Esophagus muscularis mucosa (tissue), 4 donors: ENCODE measurements around the gene VWDE. TPM values are rescaled to one million over a fixed set of nuclear protein-coding genes. Genes with fewer than 3 reads are reported as not detected.
"Not testable (repeated sequence)": the region's sequence is repeated elsewhere in the genome, so short reads cannot be mapped to it uniquely, and the experiment has no call there.

ENCODE experiments used
- DNase-seq: peaks from one replicate; pipeline ENCODE4 v3.0.0-alpha.2; 2017; ENCODE audit errors: extremely low spot score
- H3K27ac ChIP-seq, 4 donors: fragments of 200-600 bp; sonication (generic); replicated peaks in 1 of 4; 1 replicate in 3 of 4; 2 replicates in 1 of 4; pipeline ENCODE4 v1.5.1; 2016 to 2019; ENCODE audit warnings: mild to moderate bottlenecking in 1 of 4
- H3K27me3 ChIP-seq, 4 donors: fragments of 200-600 bp; sonication (generic); one replicate each; pipeline versions ENCODE4 v1.5.1 to v1.6.0; 2016 to 2019
- H3K36me3 ChIP-seq, 4 donors: fragments of 200-600 bp; sonication (generic); one replicate each; pipeline ENCODE4 v1.5.1; 2016 to 2019
- H3K4me1 ChIP-seq, 4 donors: fragments of 200-600 bp; sonication (generic); one replicate each; pipeline ENCODE4 v1.5.1; 2016 to 2019
- H3K4me3 ChIP-seq, 4 donors: fragments of 200-600 bp; sonication (generic); 1 replicate in 2 of 4; 2 replicates in 2 of 4; pipeline ENCODE4 v1.5.1; 2016 to 2019; ENCODE audit warnings: mild to moderate bottlenecking in 4 of 4, moderate library complexity in 1 of 4
- H3K9me3 ChIP-seq, 4 donors: fragments of 200-600 bp; sonication (generic); 1 replicate in 3 of 4; 2 replicates in 1 of 4; pipeline ENCODE4 v1.5.1; 2016 to 2019
- EP300 ChIP-seq: sonication (generic); formaldehyde crosslinking; IDR thresholded peaks from one replicate; pipeline ENCODE4 v1.6.1; 2017; ENCODE audit warnings: antibody characterized with exemption
- POLR2A ChIP-seq: fragments of 450-650 bp; IDR thresholded peaks from one replicate; pipeline ENCODE4 v1.6.1; 2017; ENCODE audit warnings: antibody characterized with exemption, moderate library complexity, mild to moderate bottlenecking, low read depth
- POLR2AphosphoS5 ChIP-seq, 2 donors: sonication (generic); formaldehyde crosslinking; IDR thresholded peaks; one replicate each; pipeline ENCODE4 v1.6.1; 2017; ENCODE audit warnings: antibody characterized with exemption in 2 of 2
- WGBS: methylation state at CpG from one replicate; pipeline ENCODE4 v1.1.5; 2018; 5-methylcytosine and 5-hydroxymethylcytosine counted together
- intact Hi-C: fragments of 100-400 bp; cut with DNase I; formaldehyde crosslinking; loops from one replicate; pipeline ENCODE4 v1.15.1; 2023
- total RNA-seq, 4 donors: library from RNA; depleted of rRNA; stranded (reverse); fragments of >200 nt; gene quantifications; one replicate each; pipeline versions ENCODE4 v1.1.0 to v1.2.1, GENCODE V29; 2016
- TF ChIP-seq, protein P1 (sequence below), 3 experiments: fragments of 200-600 bp in 2 of 3; fragments of 450-650 bp in 1 of 3; sonication (generic) in 2 of 3; IDR thresholded peaks; one replicate each; pipeline ENCODE4 v1.5.1; 2017 to 2019; ENCODE audit warnings: antibody characterized with exemption in 3 of 3, mild to moderate bottlenecking in 2 of 3, moderate library complexity in 1 of 3

The VWDE gene
- total RNA-seq, result not detected

DNA sequence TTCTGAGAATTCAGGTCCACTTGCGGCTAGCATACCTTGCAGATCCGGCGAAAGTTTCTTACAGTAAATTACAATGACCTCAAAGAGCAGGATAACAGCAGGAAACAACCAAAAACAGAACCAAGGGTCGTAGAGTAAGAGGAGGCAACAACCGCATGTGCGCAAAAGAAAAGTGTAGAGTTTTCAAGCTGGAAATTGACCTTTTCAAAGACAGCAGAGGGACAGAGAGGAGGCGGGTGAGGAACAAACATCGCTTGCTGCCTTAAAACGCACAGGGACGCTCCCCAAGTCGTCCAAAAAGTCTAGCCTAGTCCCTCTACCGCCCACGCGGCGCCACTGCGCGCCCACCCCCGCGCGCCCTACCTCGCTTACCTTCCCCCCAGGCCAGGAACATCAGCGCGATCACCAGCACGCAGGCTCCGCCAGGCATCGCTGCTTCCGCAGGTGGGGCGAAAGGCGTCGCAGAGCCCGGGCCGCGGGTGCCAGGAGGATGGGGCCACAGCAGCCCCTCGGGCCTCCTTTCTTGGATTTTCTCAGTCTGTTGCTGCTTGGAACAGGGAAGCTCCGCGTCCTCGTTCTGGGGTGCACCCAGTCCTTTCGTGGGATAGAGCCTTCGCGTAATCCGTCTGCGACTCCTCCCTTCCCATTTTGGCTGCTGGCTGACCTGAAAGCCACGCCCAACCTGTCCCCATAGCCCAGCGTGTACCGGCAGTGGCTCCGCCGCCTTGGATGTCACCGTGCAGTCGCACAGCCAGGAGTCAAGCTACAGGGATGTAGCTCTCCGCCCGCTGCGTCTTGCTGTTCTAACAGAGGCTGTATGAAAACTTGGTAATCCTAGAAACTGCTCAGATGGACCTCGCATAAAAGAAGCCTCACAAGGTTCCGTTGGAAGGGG is at the start of gene VWDE:
Gene VWDE, minus strand, starts transcription at position 579 of the 895 bp plus-strand sequence. Its CDS starts 149 bp downstream, at position 430.
- peak within 1 kb of the TSS; percentile 39 to 57 (median 46) for H3K4me3 ChIP-seq
- H3K9me3 ChIP-seq, result no peaks in the 10 kb centered on the region
- intact Hi-C loops, result no loop called here
- H3K27ac ChIP-seq, result no peak within 1 kb of the TSS
- H3K27me3 ChIP-seq, result peaks cover 0 to 17% (median 6%) of the 10 kb centered on the region in 4 donors
- no peaks in the 10 kb centered on the region for H3K36me3 ChIP-seq
- TF ChIP-seq POLR2AphosphoS5 (IDR thresholded peaks at IDR 0.05), result no peak
- TF ChIP-seq EP300, result no peak
- TF ChIP-seq, protein P1, sequence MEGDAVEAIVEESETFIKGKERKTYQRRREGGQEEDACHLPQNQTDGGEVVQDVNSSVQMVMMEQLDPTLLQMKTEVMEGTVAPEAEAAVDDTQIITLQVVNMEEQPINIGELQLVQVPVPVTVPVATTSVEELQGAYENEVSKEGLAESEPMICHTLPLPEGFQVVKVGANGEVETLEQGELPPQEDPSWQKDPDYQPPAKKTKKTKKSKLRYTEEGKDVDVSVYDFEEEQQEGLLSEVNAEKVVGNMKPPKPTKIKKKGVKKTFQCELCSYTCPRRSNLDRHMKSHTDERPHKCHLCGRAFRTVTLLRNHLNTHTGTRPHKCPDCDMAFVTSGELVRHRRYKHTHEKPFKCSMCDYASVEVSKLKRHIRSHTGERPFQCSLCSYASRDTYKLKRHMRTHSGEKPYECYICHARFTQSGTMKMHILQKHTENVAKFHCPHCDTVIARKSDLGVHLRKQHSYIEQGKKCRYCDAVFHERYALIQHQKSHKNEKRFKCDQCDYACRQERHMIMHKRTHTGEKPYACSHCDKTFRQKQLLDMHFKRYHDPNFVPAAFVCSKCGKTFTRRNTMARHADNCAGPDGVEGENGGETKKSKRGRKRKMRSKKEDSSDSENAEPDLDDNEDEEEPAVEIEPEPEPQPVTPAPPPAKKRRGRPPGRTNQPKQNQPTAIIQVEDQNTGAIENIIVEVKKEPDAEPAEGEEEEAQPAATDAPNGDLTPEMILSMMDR (IDR thresholded peaks at IDR 0.05), result no peak
- no peak for TF ChIP-seq POLR2A
- DNase-seq, result no peak
- peaks cover 10 to 19% (median 11%) of the 10 kb centered on the region in 4 donors for H3K4me1 ChIP-seq
- WGBS, result 4% methylated on average over 33 of the region's 54 CpGs

DNA sequence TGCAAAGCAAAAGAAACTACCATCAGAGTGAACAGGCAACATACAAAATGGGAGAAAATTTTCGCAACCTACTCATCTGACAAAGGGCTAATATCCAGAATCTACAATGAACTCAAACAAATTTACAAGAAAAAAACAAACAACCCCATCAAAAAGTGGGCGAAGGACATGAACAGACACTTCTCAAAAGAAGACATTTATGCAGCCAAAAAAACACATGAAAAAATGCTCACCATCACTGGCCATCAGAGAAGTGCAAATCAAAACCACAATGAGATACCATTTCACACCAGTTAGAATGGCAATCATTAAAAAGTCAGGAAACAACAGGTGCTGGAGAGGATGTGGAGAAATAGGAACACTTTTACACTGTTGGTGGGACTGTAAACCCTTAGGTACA is 49.5 kb upstream of the VWDE start:
- WGBS, result 78% methylated on average over 2 of the region's 2 CpGs
- H3K4me1 ChIP-seq, intact Hi-C loops: not testable (repeated sequence)

DNA sequence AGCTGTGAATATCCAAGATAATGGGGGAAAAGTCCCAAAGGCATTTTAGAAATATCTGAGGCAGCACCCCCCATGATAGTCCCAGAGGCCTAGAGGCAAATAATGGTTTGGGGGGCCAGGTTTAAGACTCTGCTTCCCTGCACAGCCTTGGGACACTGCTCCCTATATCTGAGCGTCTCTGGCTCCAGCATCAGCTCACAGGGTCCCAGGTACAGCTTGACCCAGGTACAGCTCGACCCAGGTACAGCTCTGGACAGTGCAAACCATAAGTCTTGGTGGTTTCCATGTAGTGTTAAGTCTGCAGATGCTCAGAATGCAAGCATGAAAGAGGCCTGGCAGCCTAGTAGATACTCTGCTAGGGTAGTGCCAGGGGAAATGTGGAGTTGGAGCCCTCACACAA is 47.0 kb upstream of the VWDE start:
- H3K27ac ChIP-seq, result no peak overlapping the region
- H3K4me1 ChIP-seq, result no peaks in the 10 kb centered on the region
- TF ChIP-seq EP300 (no peak), POLR2A (no peak), POLR2AphosphoS5 (IDR thresholded peaks at IDR 0.05) (no peak)
- TF ChIP-seq, protein P1 (IDR thresholded peaks at IDR 0.05), result no peak
- intact Hi-C loops, result no loop called here
- no peaks in the 10 kb centered on the region for H3K36me3 ChIP-seq
- no peaks in the 10 kb centered on the region for H3K9me3 ChIP-seq
- H3K4me3 ChIP-seq, result no peak overlapping the region
- DNase-seq, result no peak
- no peaks in the 10 kb centered on the region for H3K27me3 ChIP-seq
- 64% methylated on average over 2 of the region's 2 CpGs for WGBS

More for the DNA sequence above, 49.5 kb upstream of the VWDE start:
- H3K4me3 ChIP-seq, H3K27ac ChIP-seq, H3K9me3 ChIP-seq, DNase-seq, H3K27me3 ChIP-seq, H3K36me3 ChIP-seq: not testable (repeated sequence)

DNA sequence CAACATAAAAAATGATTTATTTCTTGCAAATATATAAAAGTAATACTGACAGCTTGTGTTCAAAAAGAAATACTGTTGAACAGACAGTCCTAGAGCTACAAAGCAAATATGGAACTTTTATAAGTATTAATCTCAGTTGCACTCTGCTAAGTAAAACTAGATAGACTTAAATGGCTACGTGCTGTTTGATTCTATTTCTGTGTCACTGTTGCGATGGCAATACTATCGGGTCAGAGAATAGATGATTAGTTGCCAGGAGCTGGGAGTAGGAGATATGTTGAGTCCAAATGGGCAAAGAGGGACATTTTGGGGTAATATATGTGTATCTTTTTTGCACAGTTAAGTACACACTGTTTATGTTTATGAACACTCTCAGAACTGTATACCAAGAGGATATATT is 41.1 kb upstream of the VWDE start:
- no peaks in the 10 kb centered on the region for H3K9me3 ChIP-seq
- H3K36me3 ChIP-seq, result no peaks in the 10 kb centered on the region
- intact Hi-C loops, result no loop called here
- DNase-seq, result no peak
- WGBS, result 82% methylated on average over 3 of the region's 3 CpGs
- no peaks in the 10 kb centered on the region for H3K4me1 ChIP-seq
- no peaks in the 10 kb centered on the region for H3K27me3 ChIP-seq
- H3K4me3 ChIP-seq, result no peak overlapping the region
- TF ChIP-seq EP300 (no peak), POLR2AphosphoS5 (IDR thresholded peaks at IDR 0.05) (no peak), POLR2A (no peak)
- TF ChIP-seq, protein P1 (IDR thresholded peaks at IDR 0.05), result no peak
- no peak overlapping the region for H3K27ac ChIP-seq

DNA sequence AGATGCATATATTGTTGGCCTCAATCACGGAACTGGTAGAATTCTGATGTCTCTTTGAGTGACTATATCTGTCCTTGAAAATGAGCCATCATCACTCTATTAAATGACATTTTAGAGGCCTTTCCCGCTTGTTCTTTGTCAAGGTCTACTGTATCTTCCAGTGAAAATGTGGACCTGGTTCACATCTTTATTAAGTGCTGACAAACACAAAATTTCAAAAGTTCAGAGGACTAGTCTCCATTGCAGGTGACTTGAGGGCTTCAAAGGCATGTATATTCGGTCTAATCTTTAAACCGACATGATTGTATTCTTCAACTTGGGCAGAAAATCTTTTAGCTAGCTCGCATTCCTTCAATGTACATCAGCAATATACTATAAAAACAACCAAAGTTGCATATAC is 36.6 kb upstream of the VWDE start:
- H3K4me3 ChIP-seq, result no peak overlapping the region
- no peaks in the 10 kb centered on the region for H3K9me3 ChIP-seq
- no peak for DNase-seq
- TF ChIP-seq POLR2AphosphoS5 (IDR thresholded peaks at IDR 0.05) (no peak), EP300 (no peak), POLR2A (no peak)
- TF ChIP-seq, protein P1 (IDR thresholded peaks at IDR 0.05), result no peak
- intact Hi-C loops, result no loop called here
- H3K36me3 ChIP-seq, result no peaks in the 10 kb centered on the region
- H3K4me1 ChIP-seq, result no peaks in the 10 kb centered on the region
- H3K27ac ChIP-seq, result no peak overlapping the region
- WGBS, result 89% methylated on average over 5 of the region's 5 CpGs
- no peaks in the 10 kb centered on the region for H3K27me3 ChIP-seq
